HCT116 (cell line): ENCODE data around the gene ELF2. TPM values are rescaled to one million over a fixed set of nuclear protein-coding genes. Genes with fewer than 3 reads are reported as not detected.

ENCODE experiments used
- ATAC-seq: fragments of 200-7000 bp; cut with Tn5 transposase; 2 replicates; pipeline ENCODE4 v1.9.1; 2020; ENCODE audit warnings: mild to moderate bottlenecking, moderate library complexity
- BruUV-seq: library from RNA; stranded (reverse); fragments of 400-500 nt; replicated peaks from 2 replicates; lab custom pipeline; 2021; lab: Mats Ljungman, UMichigan
- CTCF ChIA-PET: fragments of 300-600 bp; sonication (Branson Sonifier 250); formaldehyde crosslinking; loops from one replicate; lab custom pipeline; 2021; ENCODE audit warnings: antibody characterized with exemption; lab: Charles Lee
- POLR2A ChIA-PET: fragments of 300-600, 350-600 bp; sonication (Branson Sonifier 250); formaldehyde crosslinking; loops from one replicate; lab custom pipeline; 2021; ENCODE audit warnings: antibody characterized with exemption; lab: Charles Lee
- RAD21 ChIA-PET, 2 experiments: fragments of 300-600 bp; sonication (Branson Sonifier 250); formaldehyde crosslinking; loops; one replicate each; lab custom pipeline; 2023; ENCODE audit warnings: low total read pairs in 2 of 2; ENCODE audit not compliant: uncharacterized antibody in 2 of 2, unreplicated experiment in 2 of 2, low non-redundant PET in 1 of 2; lab: Charles Lee
- DNase-seq: peaks from one replicate; pipeline ENCODE4 v3.0.0-alpha.2; 2010; ENCODE audit warnings: low read depth, low spot score
- H2AFZ ChIP-seq: fragments of 200-600 bp; shearing (Covaris generic), sonication (generic); 2 replicates; pipeline ENCODE4 v1.6.1; 2017; ENCODE audit warnings: low read depth, mixed run types, mixed read lengths, antibody characterized with exemption, low read length; ENCODE audit not compliant: poor library complexity, severe bottlenecking
- H3K27ac ChIP-seq: 2 replicates; pipeline ENCODE4 v1.5.1; 2012; ENCODE audit warnings: low read depth, low read length
- H3K27me3 ChIP-seq: fragments of 200-600 bp; sonication (generic); 2 replicates; pipeline ENCODE4 v1.6.1; 2016; ENCODE audit warnings: mixed run types, low read length, mixed read lengths; ENCODE audit not compliant: insufficient read depth
- H3K36me3 ChIP-seq, 2 experiments: fragments of 200-500 bp in 1 of 2; fragments of 200-600 bp in 1 of 2; sonication (Bioruptor generic) in 1 of 2; sonication (generic) in 1 of 2; 2 replicates each; pipeline versions ENCODE4 v1.5.1 to v1.6.1; 2014 to 2016; ENCODE audit warnings: low read length in 2 of 2, inconsistent platforms in 1 of 2, mixed read lengths in 1 of 2, mixed run types in 1 of 2; ENCODE audit not compliant: insufficient read depth in 2 of 2, control insufficient read depth in 1 of 2
- H3K4me1 ChIP-seq, 2 experiments: fragments of 200-600 bp in 1 of 2; sonication (generic) in 1 of 2; 2 replicates each; pipeline versions ENCODE4 v1.5.1 to v1.6.1; 2012 to 2017; ENCODE audit warnings: low read length in 2 of 2, inconsistent platforms in 1 of 2, mild to moderate bottlenecking in 1 of 2, mixed read lengths in 1 of 2, mixed run types in 1 of 2, moderate library complexity in 1 of 2; ENCODE audit not compliant: insufficient read depth in 2 of 2, control insufficient read depth in 1 of 2
- H3K4me2 ChIP-seq: fragments of 200-600 bp; sonication (generic); 2 replicates; pipeline ENCODE4 v1.6.1; 2017; ENCODE audit warnings: mixed run types, low read length, mixed read lengths
- H3K4me3 ChIP-seq, 2 experiments: fragments of 200-600 bp in 1 of 2; sonication (generic) in 1 of 2; replicated peaks in 1 of 2; 2 replicates each; pipeline ENCODE4 v1.5.1; 2011 to 2016; ENCODE audit warnings: low read length in 2 of 2, control low read depth in 1 of 2, low read depth in 1 of 2, mild to moderate bottlenecking in 1 of 2, mixed read lengths in 1 of 2, mixed run types in 1 of 2
- H3K79me2 ChIP-seq: fragments of 200-600 bp; sonication (generic); 2 replicates; pipeline ENCODE4 v1.6.1; 2017; ENCODE audit warnings: mild to moderate bottlenecking, mixed run types, low read length, moderate library complexity, mixed read lengths; ENCODE audit not compliant: insufficient read depth
- H3K9ac ChIP-seq: fragments of 200-600 bp; sonication (generic); 2 replicates; pipeline ENCODE4 v1.6.1; 2016; ENCODE audit warnings: low read length, mixed read lengths
- H3K9me2 ChIP-seq: fragments of 200-600 bp; sonication (generic), shearing (Covaris generic); 2 replicates; pipeline ENCODE4 v1.6.1; 2017; ENCODE audit warnings: mixed run types, mild to moderate bottlenecking, moderate library complexity; ENCODE audit not compliant: insufficient read depth
- H3K9me3 ChIP-seq, 2 experiments: fragments of 200-500 bp in 1 of 2; fragments of 200-600 bp in 1 of 2; sonication (Bioruptor generic) in 1 of 2; sonication (generic) in 1 of 2; 2 replicates each; pipeline ENCODE4 v1.6.1; 2014 to 2017; ENCODE audit warnings: low read length in 2 of 2, mixed read lengths in 2 of 2, inconsistent platforms in 1 of 2, low read depth in 1 of 2, mild to moderate bottlenecking in 1 of 2, mixed run types in 1 of 2, moderate library complexity in 1 of 2; ENCODE audit not compliant: control insufficient read depth in 1 of 2, insufficient read depth in 1 of 2
- H4K20me1 ChIP-seq: fragments of 200-600 bp; sonication (generic), shearing (Covaris generic); 2 replicates; pipeline ENCODE4 v1.6.1; 2017; ENCODE audit warnings: mixed run types, mild to moderate bottlenecking, moderate library complexity; ENCODE audit not compliant: insufficient read depth
- CBX3 ChIP-seq: IDR thresholded peaks from 2 replicates; pipeline ENCODE4 v1.6.1; 2012; ENCODE audit warnings: low read depth
- CTCF ChIP-seq, 3 experiments: fragments of 200-600 bp in 1 of 3; sonication (generic) in 1 of 3; IDR thresholded peaks in 2 of 3; conservative IDR thresholded peaks in 1 of 3; 2 replicates each; pipeline ENCODE4 v1.5.1; 2012 to 2017; ENCODE audit warnings: low read depth in 2 of 3, low read length in 2 of 3, antibody characterized with exemption in 1 of 3, borderline replicate concordance in 1 of 3, control low read depth in 1 of 3, mild to moderate bottlenecking in 1 of 3, mixed read lengths in 1 of 3, mixed run types in 1 of 3, moderate library complexity in 1 of 3; ENCODE audit not compliant: insufficient read depth in 1 of 3
- EZH2 ChIP-seq: fragments of 200-600 bp; sonication (generic); IDR thresholded peaks from 2 replicates; pipeline ENCODE4 v1.6.1; 2017; ENCODE audit warnings: antibody characterized with exemption, mixed run types
- EZH2phosphoT487 ChIP-seq: fragments of 200-600 bp; IDR thresholded peaks from 2 replicates; pipeline ENCODE4 v1.6.1; 2018; ENCODE audit warnings: antibody characterized with exemption, borderline replicate concordance
- FOSL1 ChIP-seq: IDR thresholded peaks from 2 replicates; pipeline ENCODE4 v1.6.1; 2012; ENCODE audit warnings: low read depth
- RAD21 ChIP-seq: IDR thresholded peaks from 2 replicates; pipeline ENCODE4 v1.6.1; 2012; ENCODE audit warnings: low read depth, mild to moderate bottlenecking
- SIN3A ChIP-seq: IDR thresholded peaks from 2 replicates; pipeline ENCODE4 v1.6.1; 2012; ENCODE audit warnings: low read depth
- SRF ChIP-seq: IDR thresholded peaks from 2 replicates; pipeline ENCODE4 v1.6.1; 2012; ENCODE audit warnings: low read depth
- YY1 ChIP-seq: IDR thresholded peaks from 2 replicates; pipeline ENCODE4 v1.6.1; 2011; ENCODE audit warnings: low read length, low read depth, moderate library complexity, mild to moderate bottlenecking; ENCODE audit not compliant: insufficient replicate concordance; ENCODE audit errors: extremely low read depth
- ZFX ChIP-seq: fragments of 450-650 bp; IDR thresholded peaks from 2 replicates; pipeline ENCODE4 v1.6.1; 2017
- intact Hi-C: fragments of 100-400 bp; cut with micrococcal nuclease; formaldehyde crosslinking; loops from 2 replicates; pipeline ENCODE4 v1.10.0; 2022
- total RNA-seq: library from RNA; stranded (reverse); gene quantifications from one replicate; pipeline ENCODE4 v1.2.1, GENCODE V29; 2021; ENCODE audit not compliant: unreplicated experiment

The ELF2 gene
- total RNA-seq, 1 experiment from 2014 or later = 28.2 TPM

GRCh38 chr4:139092271-139092670 is 84.7 kb downstream of the ELF2 start (continued):
- TF ChIP-seq YY1 = no peak
- TF ChIP-seq, all 23 proteins: peak for 0

- Histone ChIP-seq H3K36me3 (no peaks in the 10 kb centered on the region), H3K79me2 (peaks cover 35% of the 10 kb centered on the region), H3K9me2 (no peaks in the 10 kb centered on the region), H3K9me3 (no peaks in the 10 kb centered on the region), H3K27ac (peak overlapping the region; percentile 97; the same call in 1 of the 2 replicates), H3K27me3 (no peaks in the 10 kb centered on the region), H4K20me1 (no peaks in the 10 kb centered on the region), H3K4me2 (peak overlapping the region; percentile 94), H3K4me3 (peak overlapping the region; percentile 75 to 96), H2AFZ (peak overlapping the region; percentile 97), H3K9ac (peak overlapping the region; percentile 87), H3K4me1 (peaks cover 4 to 21% of the 10 kb centered on the region in 2 experiments; a peak in 3 of 4 replicates)
- TF ChIP-seq CBX3 = no peak
- TF ChIP-seq SIN3A = no peak
- no peak for TF ChIP-seq EZH2phosphoT487
- TF ChIP-seq RAD21 = peak; percentile 37
- no peak for TF ChIP-seq ZFX
- TF ChIP-seq FOSL1 = no peak
- peak in 2 of 3 experiments; percentile 21 to 59; a peak in 3 of 6 replicates for TF ChIP-seq CTCF (IDR thresholded peaks at IDR 0.05 in 2 of 3, conservative IDR thresholded peaks at IDR 0.05 in 1 of 3; ENCODE audit: borderline replicate concordance in 1 of 3, insufficient read depth in 1 of 3, low read depth in 2 of 3, low read length in 2 of 3)
- no peak for TF ChIP-seq SRF
- TF ChIP-seq EZH2 = no peak
- ChIA-PET RAD21 (no interaction called here), POLR2A (no interaction called here), CTCF (interaction anchor here (0.7 kb wide), 1 partner anchor 55 kb away, joined by 3 read pairs; no protein-coding TSS in a partner anchor)
- ATAC-seq = no peak
- no TSS peak for BruUV-seq
- no peak for DNase-seq
- intact Hi-C loops = loop anchor here (2.0 kb wide), 1 partner anchor 54 kb away; no protein-coding TSS in a partner anchor
Observed at GRCh38 chr4:139085141-139085540, 91.9 kb downstream of the ELF2 start.
